Stomach (tissue), 9 donors: ENCODE results near the gene RERGL. TPM values are rescaled to one million over a fixed set of nuclear protein-coding genes. Genes with fewer than 3 reads are reported as not detected.
"Not testable (repeated sequence)": the region's sequence is repeated elsewhere in the genome, so short reads cannot be mapped to it uniquely, and the experiment has no call there.

Experiments used
- DNase-seq, 2 donors: peaks; one replicate each; pipeline versions ENCODE4 v3.0.0 to v3.0.0-alpha.2; 2013 to 2019
- H3K27ac ChIP-seq, 5 donors: fragments of 200-600 bp in 4 of 5; sonication (generic) in 4 of 5; one replicate each; pipeline ENCODE4 v1.5.1; 2013 to 2019; ENCODE audit warnings: mild to moderate bottlenecking in 1 of 5, moderate library complexity in 1 of 5
- H3K27me3 ChIP-seq, 3 donors: fragments of 200-600 bp; sonication (generic); one replicate each; pipeline ENCODE4 v1.5.1; 2017 to 2019; ENCODE audit warnings: mixed run types in 1 of 3
- H3K36me3 ChIP-seq, 4 donors: fragments of 200-600 bp; sonication (generic); 1 replicate in 3 of 4; 2 replicates in 1 of 4; pipeline ENCODE4 v1.5.1; 2016 to 2019
- H3K4me1 ChIP-seq, 4 donors: fragments of 200-600 bp; sonication (generic); one replicate each; pipeline ENCODE4 v1.5.1; 2016 to 2019
- H3K4me3 ChIP-seq, 4 donors: fragments of 200-600 bp; sonication (generic) in 3 of 4; one replicate each; pipeline ENCODE4 v1.5.1; 2016 to 2019; ENCODE audit warnings: mild to moderate bottlenecking in 1 of 4
- H3K9me3 ChIP-seq, 4 donors: fragments of 200-600 bp; sonication (generic); one replicate each; pipeline ENCODE4 v1.5.1; 2016 to 2019
- CTCF ChIP-seq, 7 experiments: fragments of 450-650 bp in 4 of 7; fragments of 200-600 bp in 3 of 7; sonication (generic) in 3 of 7; IDR thresholded peaks; one replicate each; pipeline ENCODE4 v1.5.1; 2016 to 2019; ENCODE audit warnings: antibody characterized with exemption in 7 of 7, control low read depth in 2 of 7, mild to moderate bottlenecking in 1 of 7
- EP300 ChIP-seq: sonication (generic); formaldehyde crosslinking; IDR thresholded peaks from one replicate; pipeline ENCODE4 v1.6.1; 2017; ENCODE audit warnings: antibody characterized with exemption
- POLR2A ChIP-seq, 4 donors: fragments of 450-650 bp; IDR thresholded peaks; one replicate each; pipeline ENCODE4 v1.6.1; 2016; ENCODE audit warnings: antibody characterized with exemption in 4 of 4, control low read depth in 2 of 4, mild to moderate bottlenecking in 1 of 4, moderate library complexity in 1 of 4
- POLR2AphosphoS5 ChIP-seq, 3 donors: sonication (generic); formaldehyde crosslinking; IDR thresholded peaks; one replicate each; pipeline ENCODE4 v1.6.1; 2016; ENCODE audit warnings: antibody characterized with exemption in 3 of 3
- WGBS, 5 donors: extraction: QIAGEN DNeasy Blood & Tissue Kit in 3 of 5; methylation state at CpG; one replicate each; pipeline versions ENCODE4 v1.1.5 to v1.1.7; 2013 to 2018; 5-methylcytosine and 5-hydroxymethylcytosine counted together
- intact Hi-C: fragments of 100-400 bp; cut with DNase I; formaldehyde crosslinking; loops from one replicate; pipeline ENCODE4 v1.15.1; 2023; ENCODE audit warnings: low total_unique reads
- polyA plus RNA-seq, 3 donors: library from polyadenylated mRNA; stranded (reverse); fragments of 200-250 nt; gene quantifications; one replicate each; pipeline ENCODE4 v1.2.3, GENCODE V29; 2013
- total RNA-seq, 5 donors: library from RNA; depleted of rRNA; stranded (reverse); fragments of >200 nt; gene quantifications; one replicate each; pipeline versions ENCODE4 v1.1.0 to v1.2.3, GENCODE V29; 2014 to 2016
- donor health status: healthy with polysubstance abuse.
- donor health status: Bipolar disorder and iron deficiency.
- donor health status: healthy.

The RERGL gene
- total and polyA plus RNA-seq, 8 donors: 1.1 to 9.2 (median 4.6) TPM; not detected in 4

- no peak for DNase-seq
- WGBS, 5 donors: 53 to 68% (median 61%) methylated on average over 4 of the region's 4 CpGs
- H3K27ac ChIP-seq: no peak overlapping the region
These were observed 23.3 kb downstream of the RERGL start for GRCh38 chr12:18066666-18067065.

GRCh38 chr12:18062867-18063266 is 27.1 kb downstream of the RERGL start:
- H3K9me3 ChIP-seq: peaks cover 0 to 31% (median 18%) of the 10 kb centered on the region in 4 donors
- 80 to 91% (median 89%) methylated on average over 4 of the region's 4 CpGs for WGBS, 5 donors
- H3K27ac ChIP-seq, H3K36me3 ChIP-seq, intact Hi-C loops, H3K4me3 ChIP-seq, DNase-seq, H3K27me3 ChIP-seq, H3K4me1 ChIP-seq: not testable (repeated sequence)

More at GRCh38 chr12:18066666-18067065, 23.3 kb downstream of the RERGL start:
- H3K4me3 ChIP-seq: no peak overlapping the region
- peaks cover 0 to 14% (median 12%) of the 10 kb centered on the region in 4 donors for H3K9me3 ChIP-seq
- no peaks in the 10 kb centered on the region for H3K36me3 ChIP-seq
- no peaks in the 10 kb centered on the region for H3K27me3 ChIP-seq
- no peak for TF ChIP-seq EP300
- intact Hi-C loops: no loop called here
- no peaks in the 10 kb centered on the region for H3K4me1 ChIP-seq

- no peaks in the 10 kb centered on the region for H3K27me3 ChIP-seq
- WGBS, 5 donors: 88 to 100% (median 97%) methylated on average over 1 of the region's 1 CpG
- no peak overlapping the region for H3K4me3 ChIP-seq
- intact Hi-C loops: no loop called here
- H3K4me1 ChIP-seq: no peaks in the 10 kb centered on the region
- no peak for DNase-seq
- no peaks in the 10 kb centered on the region for H3K36me3 ChIP-seq
- H3K9me3 ChIP-seq: peaks cover 0 to 35% (median 15%) of the 10 kb centered on the region in 4 donors
- TF ChIP-seq POLR2AphosphoS5 (IDR thresholded peaks at IDR 0.05) (no peak), CTCF (IDR thresholded peaks at IDR 0.05) (no peak), EP300 (no peak)
- H3K27ac ChIP-seq: no peak overlapping the region
These were observed 32.9 kb downstream of the RERGL start for GRCh38 chr12:18057051-18057450.

GRCh38 chr12:18054925-18055619 is 34.9 kb downstream of the RERGL start:
- Histone ChIP-seq H3K4me3 (no peak overlapping the region), H3K27me3 (no peaks in the 10 kb centered on the region), H3K36me3 (no peaks in the 10 kb centered on the region), H3K4me1 (no peaks in the 10 kb centered on the region), H3K27ac (no peak overlapping the region), H3K9me3 (peaks cover 0 to 25% (median 15%) of the 10 kb centered on the region in 4 donors)
- TF ChIP-seq EP300 (no peak), POLR2AphosphoS5 (IDR thresholded peaks at IDR 0.05) (no peak), CTCF (IDR thresholded peaks at IDR 0.05) (no peak), POLR2A (IDR thresholded peaks at IDR 0.05) (no peak)
- no peak for DNase-seq
- intact Hi-C loops: no loop called here
- WGBS, 5 donors: 41 to 62% (median 49%) methylated on average over 2 of the region's 2 CpGs

GRCh38 chr12:18045446-18045992 is 44.5 kb downstream of the RERGL start:
- no peak for DNase-seq
- intact Hi-C loops: no loop called here
- H3K27me3 ChIP-seq: no peaks in the 10 kb centered on the region
- H3K27ac ChIP-seq: no peak overlapping the region
- H3K4me3 ChIP-seq: no peak overlapping the region
- no peaks in the 10 kb centered on the region for H3K4me1 ChIP-seq
- TF ChIP-seq CTCF (IDR thresholded peaks at IDR 0.05): no peak
- TF ChIP-seq POLR2AphosphoS5 (IDR thresholded peaks at IDR 0.05): no peak
- TF ChIP-seq EP300: no peak
- no peak for TF ChIP-seq POLR2A (IDR thresholded peaks at IDR 0.05)
- WGBS, 5 donors: 83 to 86% (median 85%) methylated on average over 7 of the region's 7 CpGs
- H3K9me3 ChIP-seq: peaks cover 0 to 3% (median under 1%) of the 10 kb centered on the region in 4 donors
- H3K36me3 ChIP-seq: no peaks in the 10 kb centered on the region

GRCh38 chr12:18040060-18040742 is 49.8 kb downstream of the RERGL start:
- 92 to 96% (median 93%) methylated on average over 19 to 27 of the region's 27 CpGs for WGBS, 5 donors
- intact Hi-C loops: not testable (repeated sequence)

More at GRCh38 chr12:18040060-18040742, 49.8 kb downstream of the RERGL start:
- not testable (repeated sequence) for H3K4me1 ChIP-seq, H3K27me3 ChIP-seq, DNase-seq, H3K36me3 ChIP-seq, H3K4me3 ChIP-seq, H3K9me3 ChIP-seq, H3K27ac ChIP-seq
